HepG2 (cell line): ENCODE data around the gene LRRC45. TPM values are rescaled to one million over a fixed set of nuclear protein-coding genes. Genes with fewer than 3 reads are reported as not detected.
A peak's percentile ranks its signal among the peaks of the same experiment; 100 is the strongest.

ENCODE experiments used
- AFF4 ChIP-seq: sonication (generic); formaldehyde crosslinking; IDR thresholded peaks from 2 replicates; pipeline ENCODE4 v1.4.0; 2020; ENCODE audit warnings: missing genetic modification reagents
- BATF2 ChIP-seq: sonication (generic); formaldehyde crosslinking; IDR thresholded peaks from 2 replicates; pipeline ENCODE4 v1.8.0; 2022; ENCODE audit warnings: mild to moderate bottlenecking, missing genetic modification reagents, moderate library complexity
- CBX2 ChIP-seq, 2 experiments: fragments of 200-600 bp in 1 of 2; sonication (generic); formaldehyde crosslinking in 1 of 2; IDR thresholded peaks; 2 replicates each; pipeline versions ENCODE4 v1.7.0 to v1.8.1; 2018 to 2022; ENCODE audit warnings: low read depth in 2 of 2, low read length in 1 of 2, mild to moderate bottlenecking in 1 of 2, missing genetic modification reagents in 1 of 2
- KLF9 ChIP-seq: IDR thresholded peaks from 2 replicates; pipeline ENCODE4 v1.6.1; 2016; ENCODE audit warnings: low read depth
- NCOA5 ChIP-seq: sonication (generic); formaldehyde crosslinking; IDR thresholded peaks from 2 replicates; pipeline ENCODE4 v1.4.0; 2020; ENCODE audit warnings: missing genetic modification reagents
- NFE2 ChIP-seq: sonication (generic); formaldehyde crosslinking; IDR thresholded peaks from 2 replicates; pipeline ENCODE4 v1.4.0; 2020; ENCODE audit warnings: missing genetic modification reagents
- PHF21A ChIP-seq: sonication (generic); formaldehyde crosslinking; IDR thresholded peaks from 2 replicates; pipeline ENCODE4 v1.5.0; 2020; ENCODE audit warnings: mild to moderate bottlenecking, missing genetic modification reagents
- SIN3B ChIP-seq: fragments of 150-350 bp; IDR thresholded peaks from 2 replicates; pipeline ENCODE4 v1.6.1; 2014; ENCODE audit warnings: low read length
- TSC22D2 ChIP-seq: sonication (generic); formaldehyde crosslinking; IDR thresholded peaks from 2 replicates; pipeline ENCODE4 v1.5.1; 2020; ENCODE audit warnings: missing genetic modification reagents, mild to moderate bottlenecking, borderline replicate concordance
- ZFP1 ChIP-seq: IDR thresholded peaks from 2 replicates; pipeline ENCODE4 v1.6.1; 2016
- ZNF205 ChIP-seq: IDR thresholded peaks from 2 replicates; pipeline ENCODE4 v1.6.1; 2018; ENCODE audit warnings: missing biosample characterization, missing genetic modification reagents
- ZNF230 ChIP-seq: sonication (generic); formaldehyde crosslinking; IDR thresholded peaks from 2 replicates; pipeline ENCODE4 v1.4.0; 2020; ENCODE audit warnings: mild to moderate bottlenecking, missing genetic modification reagents
- ZNF253 ChIP-seq: sonication (generic); formaldehyde crosslinking; IDR thresholded peaks from 2 replicates; pipeline ENCODE4 v1.8.0; 2022; ENCODE audit warnings: mild to moderate bottlenecking, missing genetic modification reagents, borderline replicate concordance
- ZNF629 ChIP-seq: sonication (generic); formaldehyde crosslinking; conservative IDR thresholded peaks from 2 replicates; pipeline ENCODE4 v1.5.0; 2020; ENCODE audit warnings: missing genetic modification reagents
- polyA plus RNA-seq, 8 experiments: library from polyadenylated mRNA; depleted of rRNA in 3 of 8; stranded (reverse) in 7 of 8; unstranded in 1 of 8; fragments of >200 nt; fragmentation: Illumina TruSeq in 4 of 8; extraction: Trizol in 4 of 8; gene quantifications; 2 replicates each; pipeline versions ENCODE4 v1.2.1 to v1.2.3, GENCODE V29; 2011 to 2016; ENCODE audit warnings: low read depth in 4 of 8, missing spikeins in 1 of 8, mixed read lengths in 1 of 8; ENCODE audit not compliant: insufficient read depth in 1 of 8
- total RNA-seq, 5 experiments: library from RNA; depleted of rRNA; stranded (reverse); fragments of >200 nt; fragmentation: Illumina TruSeq; extraction: Trizol; gene quantifications; 2 replicates each; pipeline ENCODE4 v1.2.3, GENCODE V29; 2016; ENCODE audit warnings: low read depth in 1 of 5
- TF ChIP-seq, protein P1 (sequence below): sonication (generic); formaldehyde crosslinking; IDR thresholded peaks from 2 replicates; pipeline ENCODE4 v1.5.0; 2020; ENCODE audit warnings: mild to moderate bottlenecking, missing genetic modification reagents, borderline replicate concordance

The LRRC45 gene
- total and polyA plus RNA-seq, 2 of the 13 experiments (the other 11 are each of a cell fraction or from before 2014, with no cell fraction given) = 11.6 to 48.1 TPM

DNA sequence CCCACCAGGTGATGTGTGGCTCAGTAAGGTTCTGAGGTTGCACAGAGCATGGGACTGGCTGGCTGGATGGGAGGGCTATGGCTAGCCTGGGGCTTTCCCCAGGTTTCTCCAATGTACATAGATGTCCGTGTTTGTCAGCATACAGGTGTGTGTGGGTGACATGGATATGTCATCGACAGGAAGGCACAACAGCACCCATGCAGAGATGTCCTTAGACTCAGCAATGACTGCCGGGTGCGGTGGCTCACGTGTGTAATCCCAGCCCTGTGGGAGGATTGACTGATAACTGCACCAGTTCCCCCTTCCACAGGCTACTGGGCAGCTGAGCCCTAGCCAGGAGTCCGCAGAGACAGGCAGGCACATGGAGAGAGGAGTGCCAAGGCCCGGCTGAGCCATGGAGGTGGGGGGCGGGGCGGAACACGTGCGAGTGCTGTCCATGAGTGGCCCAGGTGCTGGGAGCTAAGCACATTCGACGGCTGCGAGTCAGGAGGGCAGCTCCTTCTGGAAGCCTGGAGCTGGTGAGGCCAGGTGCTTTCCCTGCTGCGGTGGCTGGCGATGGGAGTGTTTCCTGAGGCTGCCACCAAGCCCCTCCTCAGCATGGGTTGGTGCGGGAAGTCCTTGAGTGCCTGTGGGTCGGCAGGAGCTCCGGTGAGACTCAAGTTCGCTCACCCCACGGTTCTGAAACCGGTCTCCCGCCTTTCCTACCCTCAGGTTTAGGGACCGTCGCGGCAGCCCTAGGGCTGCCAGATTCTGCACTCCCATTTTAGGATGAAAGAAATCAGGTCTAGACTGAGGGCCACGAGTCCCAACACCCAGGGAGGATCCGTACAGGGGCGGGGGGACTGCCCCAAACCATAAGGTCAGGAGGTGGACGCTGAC, 46.5 kb upstream of the LRRC45 start (continued):
- TF ChIP-seq ZNF230 = peak; percentile 84
- TF ChIP-seq CBX2 (IDR thresholded peaks at IDR 0.05; ENCODE audit: low read depth, low read length) = no peak
- TF ChIP-seq CBX2 (CRISPR knock-in tag; IDR thresholded peaks at IDR 0.05; ENCODE audit: low read depth) = no peak
- 0 out of 2 replicates have a peak, but pooled peaks have one; percentile 31 for TF ChIP-seq BATF2 (CRISPR knock-in tag)
- no peak for TF ChIP-seq ZNF253 (CRISPR knock-in tag)
- no peak for TF ChIP-seq TSC22D2
- TF ChIP-seq PHF21A (CRISPR knock-in tag) = 0 out of 2 replicates have a peak, but pooled peaks have one; percentile 1
- no peak for TF ChIP-seq AFF4 (CRISPR knock-in tag)
- TF ChIP-seq KLF9 (CRISPR knock-in tag) = no peak
- TF ChIP-seq NFE2 (CRISPR knock-in tag) = no peak
- TF ChIP-seq, protein P1, sequence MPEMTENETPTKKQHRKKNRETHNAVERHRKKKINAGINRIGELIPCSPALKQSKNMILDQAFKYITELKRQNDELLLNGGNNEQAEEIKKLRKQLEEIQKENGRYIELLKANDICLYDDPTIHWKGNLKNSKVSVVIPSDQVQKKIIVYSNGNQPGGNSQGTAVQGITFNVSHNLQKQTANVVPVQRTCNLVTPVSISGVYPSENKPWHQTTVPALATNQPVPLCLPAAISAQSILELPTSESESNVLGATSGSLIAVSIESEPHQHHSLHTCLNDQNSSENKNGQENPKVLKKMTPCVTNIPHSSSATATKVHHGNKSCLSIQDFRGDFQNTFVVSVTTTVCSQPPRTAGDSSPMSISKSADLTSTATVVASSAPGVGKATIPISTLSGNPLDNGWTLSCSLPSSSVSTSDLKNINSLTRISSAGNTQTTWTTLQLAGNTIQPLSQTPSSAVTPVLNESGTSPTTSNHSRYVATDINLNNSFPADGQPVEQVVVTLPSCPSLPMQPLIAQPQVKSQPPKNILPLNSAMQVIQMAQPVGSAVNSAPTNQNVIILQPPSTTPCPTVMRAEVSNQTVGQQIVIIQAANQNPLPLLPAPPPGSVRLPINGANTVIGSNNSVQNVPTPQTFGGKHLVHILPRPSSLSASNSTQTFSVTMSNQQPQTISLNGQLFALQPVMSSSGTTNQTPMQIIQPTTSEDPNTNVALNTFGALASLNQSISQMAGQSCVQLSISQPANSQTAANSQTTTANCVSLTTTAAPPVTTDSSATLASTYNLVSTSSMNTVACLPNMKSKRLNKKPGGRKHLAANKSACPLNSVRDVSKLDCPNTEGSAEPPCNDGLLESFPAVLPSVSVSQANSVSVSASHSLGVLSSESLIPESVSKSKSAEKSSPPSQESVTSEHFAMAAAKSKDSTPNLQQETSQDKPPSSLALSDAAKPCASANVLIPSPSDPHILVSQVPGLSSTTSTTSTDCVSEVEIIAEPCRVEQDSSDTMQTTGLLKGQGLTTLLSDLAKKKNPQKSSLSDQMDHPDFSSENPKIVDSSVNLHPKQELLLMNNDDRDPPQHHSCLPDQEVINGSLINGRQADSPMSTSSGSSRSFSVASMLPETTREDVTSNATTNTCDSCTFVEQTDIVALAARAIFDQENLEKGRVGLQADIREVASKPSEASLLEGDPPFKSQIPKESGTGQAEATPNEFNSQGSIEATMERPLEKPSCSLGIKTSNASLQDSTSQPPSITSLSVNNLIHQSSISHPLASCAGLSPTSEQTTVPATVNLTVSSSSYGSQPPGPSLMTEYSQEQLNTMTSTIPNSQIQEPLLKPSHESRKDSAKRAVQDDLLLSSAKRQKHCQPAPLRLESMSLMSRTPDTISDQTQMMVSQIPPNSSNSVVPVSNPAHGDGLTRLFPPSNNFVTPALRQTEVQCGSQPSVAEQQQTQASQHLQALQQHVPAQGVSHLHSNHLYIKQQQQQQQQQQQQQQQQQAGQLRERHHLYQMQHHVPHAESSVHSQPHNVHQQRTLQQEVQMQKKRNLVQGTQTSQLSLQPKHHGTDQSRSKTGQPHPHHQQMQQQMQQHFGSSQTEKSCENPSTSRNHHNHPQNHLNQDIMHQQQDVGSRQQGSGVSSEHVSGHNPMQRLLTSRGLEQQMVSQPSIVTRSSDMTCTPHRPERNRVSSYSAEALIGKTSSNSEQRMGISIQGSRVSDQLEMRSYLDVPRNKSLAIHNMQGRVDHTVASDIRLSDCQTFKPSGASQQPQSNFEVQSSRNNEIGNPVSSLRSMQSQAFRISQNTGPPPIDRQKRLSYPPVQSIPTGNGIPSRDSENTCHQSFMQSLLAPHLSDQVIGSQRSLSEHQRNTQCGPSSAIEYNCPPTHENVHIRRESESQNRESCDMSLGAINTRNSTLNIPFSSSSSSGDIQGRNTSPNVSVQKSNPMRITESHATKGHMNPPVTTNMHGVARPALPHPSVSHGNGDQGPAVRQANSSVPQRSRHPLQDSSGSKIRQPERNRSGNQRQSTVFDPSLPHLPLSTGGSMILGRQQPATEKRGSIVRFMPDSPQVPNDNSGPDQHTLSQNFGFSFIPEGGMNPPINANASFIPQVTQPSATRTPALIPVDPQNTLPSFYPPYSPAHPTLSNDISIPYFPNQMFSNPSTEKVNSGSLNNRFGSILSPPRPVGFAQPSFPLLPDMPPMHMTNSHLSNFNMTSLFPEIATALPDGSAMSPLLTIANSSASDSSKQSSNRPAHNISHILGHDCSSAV = no peak; the same call in 1 of the 2 replicates
- TF ChIP-seq ZNF205 (CRISPR knock-in tag) = no peak; the same call in 1 of the 2 replicates
- no peak for TF ChIP-seq ZFP1 (CRISPR knock-in tag)
- 0 out of 2 replicates have a peak, but pooled peaks have one; percentile 67 for TF ChIP-seq NCOA5 (CRISPR knock-in tag)
- no peak for TF ChIP-seq SIN3B
- no peak; the same call in 1 of the 2 replicates for TF ChIP-seq ZNF629
